Stimulated activated naive CD4-positive, alpha-beta T cell (primary cell): Measurements from ENCODE around the gene C1R.

Experiments
- DNase-seq, 6 experiments: peaks; one replicate each; lab custom pipeline; 2025; lab: John Stamatoyannopoulos, UW

The C1R gene

DNA sequence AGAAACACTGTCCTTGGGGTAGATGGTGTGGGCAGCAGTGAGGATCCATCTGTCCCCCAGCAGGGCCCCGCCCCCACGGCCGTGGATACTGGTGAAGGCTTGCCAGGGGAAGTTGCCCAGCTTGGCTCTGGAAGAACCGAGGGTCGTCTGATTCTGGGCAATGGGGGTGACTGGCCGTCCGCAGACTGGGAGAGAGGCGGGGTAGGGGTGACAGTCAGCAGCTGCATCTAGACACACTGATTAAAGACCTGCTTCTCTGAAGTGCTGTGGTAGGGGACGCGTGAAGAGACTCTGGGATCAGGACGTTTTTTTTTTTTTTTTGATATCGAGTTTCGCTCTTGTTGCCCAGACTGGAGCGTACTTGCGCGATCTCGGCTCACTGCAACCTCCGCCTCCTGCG lies 4.7 kb upstream of the C1R start:
- no peak for DNase-seq

DNA sequence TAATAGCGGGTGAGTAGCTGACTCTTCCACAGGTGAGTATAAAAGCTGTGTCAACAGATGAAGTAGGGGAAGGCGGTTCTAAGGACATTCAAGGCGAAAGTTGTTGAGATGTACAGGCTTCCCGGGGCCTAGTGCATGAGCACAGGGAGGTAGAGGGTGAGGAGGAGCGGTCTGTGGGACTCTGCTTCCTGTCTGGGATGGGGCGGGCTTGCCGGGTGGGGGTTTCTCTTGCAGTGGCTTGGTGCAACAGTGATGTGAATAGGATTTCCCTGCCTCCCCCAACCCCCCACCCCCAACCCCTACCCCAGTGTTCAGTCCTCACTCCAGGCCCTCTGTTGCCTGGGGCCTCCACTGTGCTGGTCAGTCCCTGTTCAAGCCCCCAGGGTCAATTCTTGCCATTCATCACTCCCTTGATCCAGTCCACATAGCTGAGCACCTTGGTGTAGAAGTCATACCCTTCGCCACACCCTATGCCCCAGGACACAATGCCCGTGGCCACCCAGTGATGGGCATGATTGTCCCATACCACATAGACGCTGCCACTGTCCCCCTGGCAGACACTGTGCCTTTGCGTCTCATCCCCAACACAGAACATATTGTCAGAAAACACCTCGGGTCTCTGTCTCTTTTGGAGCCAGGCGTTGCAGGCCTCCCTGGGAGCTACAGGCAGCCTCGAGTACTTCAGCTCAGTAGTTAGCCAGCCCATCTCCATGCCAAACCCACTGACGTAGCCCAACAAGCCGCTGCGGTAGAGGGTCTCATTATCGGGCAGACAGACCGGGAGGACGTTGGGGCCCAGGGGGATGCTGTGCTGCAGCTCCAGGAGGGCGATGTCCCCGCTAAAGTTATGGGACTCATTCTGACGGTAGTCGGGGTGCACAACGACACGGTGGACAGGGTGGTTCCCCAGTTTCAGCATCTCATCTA lies 4.0 kb upstream of the C1R start:
- no peak for DNase-seq

DNA sequence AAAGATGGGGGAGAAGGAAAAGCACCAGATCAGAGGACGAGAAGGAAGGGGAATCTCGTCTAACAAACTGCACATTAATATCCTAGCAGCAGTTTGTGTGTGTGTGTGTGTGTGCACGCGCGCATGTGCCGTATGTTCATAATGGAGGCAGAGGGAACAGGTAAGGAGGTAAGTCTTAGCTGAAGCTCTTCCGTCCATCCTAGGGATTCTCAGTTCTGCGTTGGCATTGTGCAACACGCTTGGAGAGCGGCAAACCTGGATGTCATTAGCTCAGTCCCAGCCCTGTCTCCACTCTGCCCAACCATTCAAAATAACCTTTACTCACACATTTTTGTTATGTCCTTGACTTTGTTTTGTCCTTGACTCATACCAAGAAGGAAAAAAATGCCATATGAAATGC lies 1.6 kb upstream of the C1R start:
- DNase-seq = no peak

DNA sequence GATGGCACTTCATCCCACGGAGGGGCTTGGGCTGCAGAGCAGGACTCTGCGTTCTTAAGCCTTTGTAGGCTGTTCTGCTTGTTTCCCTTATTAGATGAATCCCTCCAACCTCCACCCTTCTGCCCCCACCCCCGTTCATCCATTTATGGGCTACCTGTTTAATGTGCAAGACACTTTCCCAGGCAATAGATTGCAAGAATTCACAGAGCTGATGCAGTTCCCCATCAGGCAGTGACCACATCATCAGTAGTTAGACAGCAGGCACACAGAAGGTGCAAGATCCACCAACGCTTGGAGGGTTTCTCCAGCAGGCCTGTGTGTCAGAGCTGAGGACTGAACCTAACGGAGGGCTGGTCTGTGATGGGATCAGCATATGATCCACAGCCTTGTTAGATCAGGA lies 1.2 kb upstream of the C1R start:
- DNase-seq = no peak

DNA sequence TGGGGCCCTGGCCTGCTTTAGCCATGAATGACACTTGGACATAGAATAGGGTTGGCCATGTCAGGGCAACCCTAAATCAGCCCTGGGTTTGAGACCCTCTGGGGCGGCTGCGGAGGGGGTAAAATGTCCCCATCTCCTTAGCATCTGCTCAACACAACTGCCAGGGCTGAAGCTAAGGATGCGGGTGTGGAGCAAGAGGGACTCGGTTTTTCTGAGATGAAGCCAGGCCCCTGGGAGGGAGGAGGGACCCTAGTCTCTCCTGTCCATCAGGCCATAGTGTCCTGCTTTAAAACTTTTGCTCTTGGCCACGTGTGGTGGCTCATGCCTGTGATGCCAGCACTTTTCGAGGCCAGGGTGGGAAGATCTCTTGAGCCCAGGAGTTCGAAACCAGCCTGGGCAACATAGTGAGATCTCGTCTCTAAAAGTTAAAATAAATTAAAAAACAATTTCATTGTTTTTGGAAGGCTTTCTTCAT lies 778 bp upstream of the C1R start:
- no peak for DNase-seq

DNA sequence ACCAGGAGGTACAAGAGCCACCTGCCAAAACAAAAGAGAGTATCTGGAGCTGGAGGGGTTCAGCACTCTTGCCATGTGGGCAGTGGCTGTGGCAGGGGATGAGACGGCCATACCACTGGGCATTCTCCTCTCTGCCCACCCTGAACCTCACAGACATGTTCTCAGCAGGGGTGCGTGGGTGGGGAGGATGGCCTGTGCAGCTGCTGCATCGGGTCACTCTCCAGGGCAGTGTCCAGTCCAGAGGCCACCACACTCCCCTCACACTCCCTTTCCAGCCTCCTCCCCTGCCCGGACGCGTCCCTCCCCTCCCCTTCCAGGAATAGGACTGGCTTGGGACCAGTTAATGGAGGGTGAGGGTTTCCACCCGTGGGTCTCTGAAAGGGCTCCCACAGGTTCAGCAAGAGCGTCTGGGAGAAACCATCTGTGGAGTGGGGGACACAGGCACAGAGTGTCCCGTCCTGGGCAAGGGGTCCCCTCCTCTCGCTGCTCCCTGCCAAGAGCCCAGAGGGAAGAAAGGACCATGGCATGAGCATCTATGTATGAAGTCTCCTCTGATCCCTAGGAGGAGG lies 501 bp downstream of the C1R start:
- DNase-seq = no peak

DNA sequence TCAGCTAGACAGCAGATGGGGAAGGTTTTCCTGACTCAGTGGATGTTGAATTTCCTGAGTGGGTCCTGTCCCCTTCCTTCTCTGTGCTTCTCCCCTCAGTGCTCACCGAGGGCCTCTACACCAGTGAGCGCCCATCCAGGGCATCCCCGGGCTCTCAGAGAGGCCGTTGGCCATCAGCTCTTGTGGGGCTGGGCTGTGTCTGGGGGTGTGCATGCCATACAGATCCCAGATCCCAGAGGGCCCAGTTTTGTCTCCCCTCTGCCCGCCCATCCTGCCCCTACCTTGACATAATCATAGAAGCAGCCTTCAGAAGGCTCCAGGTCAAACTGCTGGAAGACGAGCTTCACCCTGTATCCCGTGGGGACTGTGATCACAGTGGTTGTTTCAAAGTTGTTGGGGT lies 1.1 kb downstream of the C1R start:
- DNase-seq = no peak

DNA sequence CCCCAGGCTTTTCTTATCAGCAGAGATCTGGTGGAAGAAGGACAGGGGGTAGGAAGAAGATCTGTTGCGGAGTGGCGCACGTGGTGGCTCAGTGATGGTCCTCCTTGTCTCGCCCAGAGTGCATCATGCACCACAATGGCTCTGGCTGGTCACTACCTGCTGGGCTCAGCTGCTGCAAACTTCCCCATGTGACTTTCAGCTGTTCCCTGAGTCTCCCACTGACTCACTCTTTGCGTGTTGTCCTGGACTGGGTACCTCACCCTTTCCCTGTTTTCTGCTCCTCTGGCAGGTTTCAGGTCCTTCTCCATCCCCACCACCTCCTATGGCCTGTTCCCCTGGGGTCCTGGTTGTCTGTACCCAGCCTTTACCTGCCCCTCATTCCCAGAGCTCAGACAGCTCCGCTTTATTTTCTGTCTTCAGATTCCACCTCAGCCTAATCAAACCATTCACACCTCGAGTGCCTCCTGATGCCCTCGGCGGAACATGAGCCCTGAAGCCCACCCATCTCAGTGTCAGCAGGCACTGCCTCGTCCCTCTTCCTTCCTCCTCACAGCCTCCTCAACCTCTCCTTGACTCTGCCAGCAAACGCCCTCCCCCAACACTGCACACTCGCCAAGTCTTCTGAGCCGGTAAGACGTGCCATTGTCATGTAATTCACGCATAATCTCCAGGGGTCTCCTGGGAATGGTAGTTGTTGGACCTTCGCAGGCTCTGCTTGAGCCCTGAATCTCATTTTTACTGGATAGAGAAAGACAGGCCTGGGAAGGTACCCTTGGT lies 1.8 kb downstream of the C1R start:
- no peak for DNase-seq

DNA sequence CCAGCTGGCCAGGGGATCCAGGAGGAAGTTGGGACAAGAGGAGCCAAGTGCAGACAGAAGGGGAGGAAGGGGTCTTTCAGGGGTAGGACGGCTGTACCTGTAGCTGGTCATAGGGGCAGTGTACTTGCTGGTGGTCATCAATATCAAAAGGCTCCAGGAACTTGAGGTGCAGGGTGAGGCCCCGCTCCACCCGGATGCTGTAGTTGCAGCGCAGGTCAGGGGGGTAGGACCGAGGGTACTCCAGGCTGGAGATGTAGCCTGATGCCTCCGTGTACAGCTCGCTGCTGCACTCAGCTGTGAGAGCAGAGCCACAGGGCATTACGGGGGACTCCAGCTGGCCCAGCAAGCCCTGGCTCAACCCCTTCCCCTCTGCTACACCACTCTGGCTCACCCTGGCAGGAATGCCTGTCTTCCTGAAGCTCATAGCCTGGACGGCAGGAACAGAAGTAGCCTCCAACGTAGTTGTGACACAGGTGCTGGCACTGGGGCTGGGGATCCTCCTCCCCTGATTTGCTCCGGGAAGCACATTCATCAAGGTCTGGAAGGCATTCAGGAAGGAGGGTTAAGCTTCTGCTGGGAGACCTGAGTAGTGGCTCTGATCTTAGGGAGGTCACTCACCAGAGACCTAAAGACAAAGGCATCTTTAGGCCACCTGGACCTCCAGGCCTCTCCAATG lies 2.9 kb downstream of the C1R start:
- no peak for DNase-seq

DNA sequence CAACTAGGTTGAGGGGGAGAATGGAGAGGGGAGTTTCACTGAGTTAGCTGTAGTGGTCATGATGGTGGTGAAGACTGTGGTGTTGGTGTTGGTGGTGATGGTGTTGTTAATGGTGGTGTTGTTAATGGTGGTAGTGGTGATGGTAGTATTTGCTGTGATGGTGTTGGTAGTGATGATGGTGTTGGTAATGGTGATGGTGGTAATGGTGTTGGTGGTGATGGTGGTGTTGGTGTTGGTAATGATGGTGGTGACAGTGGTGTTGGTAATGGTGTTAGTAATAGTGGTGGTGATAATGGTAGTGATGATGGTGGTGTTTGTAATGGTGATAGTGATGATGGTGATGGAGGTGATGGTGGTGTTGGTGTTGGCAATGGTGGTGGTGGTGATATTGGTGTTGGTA lies 9.1 kb downstream of the C1R start:
- no peak for DNase-seq

DNA sequence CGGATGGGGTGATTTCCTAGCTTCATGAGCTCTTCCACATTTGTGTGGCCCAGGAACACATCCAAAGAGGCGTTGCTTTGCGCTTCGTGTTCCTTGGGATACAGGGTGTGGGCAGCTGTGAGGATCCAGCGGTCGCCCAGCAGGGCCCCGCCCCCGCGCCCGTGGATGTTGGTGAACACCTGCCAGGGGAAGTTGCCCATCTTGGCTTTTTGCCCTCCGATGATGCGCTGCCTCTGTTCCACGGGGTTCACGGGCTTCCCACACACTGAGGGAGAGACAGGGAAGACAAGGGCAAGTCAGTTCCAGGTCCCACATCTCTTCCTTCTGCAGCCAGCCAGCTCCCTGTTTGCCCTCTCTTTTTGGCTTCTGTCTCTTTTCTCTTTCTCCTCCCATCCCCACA lies 11.2 kb downstream of the C1R start:
- no peak for DNase-seq

DNA sequence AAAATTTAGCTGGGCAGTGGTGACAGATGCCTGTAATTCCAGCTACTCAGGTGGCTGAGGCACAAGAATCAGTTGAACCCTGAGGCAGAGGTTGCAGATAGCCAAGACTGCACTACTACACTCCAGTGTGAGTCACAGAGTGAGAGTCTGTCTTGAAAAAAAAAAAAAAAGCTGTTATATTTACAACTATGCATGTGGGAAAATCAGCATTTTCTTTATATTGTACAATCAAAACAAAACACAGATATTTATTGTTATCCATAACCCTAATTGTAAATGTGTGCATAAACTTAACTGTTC lies 12.5 kb downstream of the C1R start:
- DNase-seq = no peak

DNA sequence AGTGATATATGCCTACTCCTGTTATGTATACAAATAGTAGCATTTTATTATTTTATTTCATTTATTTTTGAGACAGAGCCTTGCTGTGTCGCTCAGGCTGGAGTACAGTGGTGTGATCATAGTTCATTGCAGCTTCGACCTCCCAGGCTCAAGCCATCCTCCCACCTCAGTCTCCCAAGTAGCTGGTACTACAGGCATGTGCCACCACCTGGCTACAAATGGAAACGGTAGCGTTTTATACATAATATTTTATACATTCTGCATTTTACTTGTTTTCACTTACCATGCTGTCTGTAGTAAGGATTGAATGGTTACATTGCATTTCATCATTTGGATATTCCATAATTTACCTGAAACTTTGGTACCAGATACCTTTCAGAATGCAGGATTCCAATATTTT lies 14.1 kb downstream of the C1R start:
- DNase-seq = no peak

DNA sequence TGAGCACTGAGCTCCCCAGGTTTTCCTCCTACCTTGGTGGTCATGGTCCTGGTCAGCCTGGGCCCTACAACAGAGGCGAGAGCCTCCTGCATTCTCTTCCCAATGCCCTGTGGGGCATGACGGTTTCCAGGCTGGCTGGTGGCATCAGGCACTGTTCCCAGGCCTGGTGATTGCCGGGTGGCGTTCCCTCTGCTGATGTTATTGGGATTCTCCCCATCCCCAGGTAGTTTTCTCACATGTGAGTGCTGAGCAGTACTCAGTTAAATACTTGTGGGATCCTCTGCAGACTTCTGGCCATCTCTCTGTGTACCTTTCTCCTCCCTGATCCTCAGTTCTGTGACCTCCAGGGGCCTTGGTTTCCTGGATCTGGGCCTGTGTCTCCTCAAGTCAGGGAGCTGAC lies 15.8 kb downstream of the C1R start:
- no peak for DNase-seq

DNA sequence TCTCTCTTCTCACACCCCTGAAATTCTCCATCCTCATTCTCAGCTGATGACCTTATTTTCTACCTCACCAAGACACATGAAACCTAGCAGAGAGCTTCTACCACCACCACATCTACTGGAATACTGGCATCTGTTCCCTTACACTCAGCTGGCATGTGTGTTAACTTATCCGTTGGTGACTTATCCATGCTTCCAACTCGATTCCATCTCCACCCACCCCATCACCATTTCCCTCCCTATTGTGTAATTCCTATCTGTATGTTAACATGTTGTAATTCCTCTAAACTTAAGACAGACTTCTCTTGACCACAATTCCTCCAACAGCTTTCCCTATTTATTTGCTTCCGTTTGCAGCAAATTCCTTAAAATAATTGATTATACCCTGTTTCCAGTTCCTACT lies 16.3 kb downstream of the C1R start:
- no peak for DNase-seq

DNA sequence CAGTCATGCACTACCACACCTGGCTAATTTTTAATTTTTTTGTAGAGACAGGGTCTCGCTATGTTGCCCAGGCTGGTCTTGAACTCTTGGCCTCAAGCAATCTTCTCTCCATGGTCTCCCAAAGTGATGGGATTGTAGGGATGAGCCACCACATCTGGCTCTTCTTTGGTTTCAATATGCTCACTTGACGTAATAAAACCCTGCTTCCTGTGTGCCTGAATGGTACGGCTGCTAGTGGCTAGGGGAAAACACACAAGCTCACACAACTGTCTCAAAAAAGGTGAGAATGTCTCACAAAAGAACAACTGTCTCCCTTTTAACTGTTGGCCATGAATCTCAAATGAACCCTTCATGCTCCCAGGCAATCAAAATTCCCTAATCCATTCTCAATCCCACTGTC lies 16.7 kb downstream of the C1R start:
- no peak for DNase-seq

DNA sequence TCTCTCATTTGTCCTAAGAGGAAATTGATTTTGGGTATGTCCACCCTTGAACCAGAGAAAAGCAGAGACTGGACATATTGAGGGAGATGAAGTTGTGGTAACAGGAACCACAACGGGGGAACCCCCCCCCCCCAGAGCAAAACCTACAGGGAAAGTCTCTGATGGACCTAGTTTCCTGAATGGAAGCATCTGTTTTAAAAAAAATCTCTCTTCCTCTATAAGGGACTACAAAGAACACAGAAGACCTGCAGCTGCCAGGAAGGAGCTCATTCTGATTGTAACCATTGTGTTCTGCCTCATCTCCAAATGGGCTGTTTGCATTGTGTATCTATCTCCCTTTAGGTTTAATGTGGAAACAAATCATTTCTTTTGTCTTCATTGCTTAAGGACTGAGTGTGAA lies 18.3 kb downstream of the C1R start:
- DNase-seq = no peak

DNA sequence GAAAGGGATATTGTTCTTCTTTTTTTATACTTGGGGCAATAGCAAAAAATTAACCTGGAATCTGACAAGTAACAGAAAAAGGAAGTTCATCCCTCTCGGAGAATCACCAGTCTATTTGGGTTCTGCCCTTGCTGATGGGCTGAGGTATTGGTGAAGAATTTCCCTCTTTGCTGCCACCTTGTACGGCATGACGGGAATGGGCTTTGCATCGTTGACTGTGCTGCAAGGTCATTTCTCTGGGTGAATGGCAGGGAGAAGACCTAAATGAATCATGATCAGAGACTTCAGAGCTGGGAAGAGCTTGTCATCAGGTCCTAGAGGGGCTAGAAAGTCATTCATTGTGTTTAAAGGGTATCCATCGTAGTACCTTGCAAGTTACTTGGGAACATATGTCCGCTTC lies 19.7 kb downstream of the C1R start:
- DNase-seq = no peak

DNA sequence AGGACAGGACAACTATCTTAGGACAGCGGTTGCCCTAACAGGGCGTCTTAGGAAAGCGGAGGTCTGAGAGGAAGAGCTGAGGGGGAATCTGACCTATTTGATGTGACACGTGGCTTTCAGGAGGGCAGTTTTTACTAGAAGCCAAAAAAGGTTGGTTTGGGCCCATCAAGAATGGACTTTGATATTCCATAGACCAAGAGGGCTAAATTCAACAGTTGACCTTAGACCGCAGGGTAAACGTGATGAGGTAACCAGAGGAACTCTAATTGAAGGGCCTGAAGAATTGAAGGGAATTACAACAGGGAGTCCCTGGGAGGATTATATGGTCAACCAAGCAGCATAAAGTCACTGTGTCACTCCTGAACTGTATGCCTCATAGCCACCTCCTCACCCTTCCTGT lies 20.2 kb downstream of the C1R start:
- no peak for DNase-seq

DNA sequence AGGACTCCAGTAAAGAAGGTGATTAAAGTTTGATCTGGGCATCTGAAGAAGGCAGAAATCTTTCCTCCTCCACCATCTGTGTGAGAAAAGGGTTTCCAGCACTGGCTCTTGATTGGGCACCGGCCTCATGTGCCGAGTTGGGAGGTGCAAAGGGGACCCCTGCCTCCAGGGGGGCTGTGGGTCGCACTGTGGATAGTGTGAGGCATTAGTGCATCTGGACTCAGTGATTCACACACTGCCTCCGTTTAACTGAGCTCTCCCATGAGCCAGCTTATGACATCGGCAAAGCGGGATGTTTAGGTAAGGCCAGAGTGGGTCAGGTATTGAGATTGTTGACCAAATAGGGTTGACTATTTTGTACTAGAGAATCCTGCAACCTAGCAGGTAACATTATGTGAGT lies 22.9 kb downstream of the C1R start:
- no peak for DNase-seq

DNA sequence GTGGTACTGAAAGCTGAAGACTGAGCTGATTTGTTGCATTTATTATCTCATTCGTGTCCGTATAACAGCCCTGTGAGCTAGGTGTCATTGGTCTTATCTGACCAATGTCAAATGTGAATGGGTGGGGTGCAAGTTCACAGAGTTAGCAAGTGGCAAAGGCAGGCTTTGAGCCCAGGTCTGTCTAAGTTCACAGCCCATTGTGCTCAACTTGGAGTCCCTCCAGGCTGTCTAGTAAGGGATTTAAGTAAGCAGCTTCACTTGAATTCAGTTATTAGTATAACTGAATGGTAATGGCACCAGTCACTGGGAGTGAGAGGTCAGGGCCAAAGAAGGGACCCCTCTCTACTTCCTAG lies 23.3 kb downstream of the C1R start:
- no peak for DNase-seq

DNA sequence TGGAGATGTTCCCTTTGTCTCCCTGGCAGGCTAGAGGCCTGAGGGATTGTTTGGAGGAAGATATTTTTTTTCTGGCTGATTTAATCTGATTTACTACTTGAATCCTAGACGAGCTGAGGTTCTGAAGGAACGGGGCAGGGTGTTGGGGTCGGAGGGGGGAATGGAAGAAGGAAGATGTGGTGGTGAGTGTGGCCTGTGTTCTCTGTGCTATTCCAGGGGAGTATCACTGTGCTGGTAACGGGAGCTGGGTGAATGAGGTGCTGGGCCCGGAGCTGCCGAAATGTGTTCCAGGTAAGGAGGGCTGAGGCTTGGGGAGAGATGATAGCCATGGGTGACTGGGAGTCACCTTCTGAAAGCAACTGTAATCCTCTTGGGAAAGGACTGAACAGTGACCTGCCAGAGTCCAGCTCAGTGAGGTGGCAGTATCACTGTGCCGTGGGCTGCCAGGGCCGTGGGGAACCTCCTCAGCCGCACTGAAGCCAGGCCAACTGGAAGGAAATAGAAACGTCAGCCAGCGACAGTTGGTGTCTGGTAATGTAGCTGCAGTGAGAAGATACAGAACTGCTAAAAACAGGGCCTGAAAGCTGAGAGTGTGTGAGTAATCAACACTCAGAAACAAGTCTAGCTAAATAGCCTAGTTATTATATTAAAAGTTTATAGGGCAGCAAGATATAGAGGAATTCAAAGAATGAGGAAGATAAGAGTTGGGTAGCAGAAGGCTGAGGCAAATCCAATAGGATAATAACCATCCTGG lies 23.8 kb downstream of the C1R start:
- DNase-seq = no peak
